Umbilical cord (tissue), 2 donors: Measurements from ENCODE around the gene EPB41L4B. TPM values are rescaled to one million over a fixed set of nuclear protein-coding genes. Genes with fewer than 3 reads are reported as not detected.

ENCODE experiments used
- DNase-seq: peaks from one replicate; pipeline ENCODE4 v3.0.0-alpha.2; 2015; ENCODE audit warnings: low spot score
- total RNA-seq: library from RNA; depleted of rRNA; stranded (reverse); fragments of >200 nt; gene quantifications from one replicate; pipeline ENCODE4 v1.2.3, GENCODE V29; 2014; ENCODE audit warnings: low replicate concordance; ENCODE audit not compliant: insufficient read depth

Gene EPB41L4B
- total RNA-seq, 1 donor from 2014 or later: 5.3 TPM

GRCh38 chr9:109122726-109123621 lies 197.9 kb downstream of the EPB41L4B start:
- no peak for DNase-seq

Other genes starting within 250 kb of the EPB41L4B start
- 75.4 TPM for gene TMEM245, start 201.1 kb downstream of the EPB41L4B start, total RNA-seq
- 9.1 TPM for gene FRRS1L, start 153.8 kb downstream of the EPB41L4B start, total RNA-seq
- gene PTPN3, start 177.2 kb upstream of the EPB41L4B start, total RNA-seq: 2.9 TPM